Endodermal cell (in vitro differentiated cells): ENCODE results near the gene CHSY1. TPM values are rescaled to one million over a fixed set of nuclear protein-coding genes. Genes with fewer than 3 reads are reported as not detected.

Experiments
- DNase-seq: peaks from one replicate; pipeline ENCODE4 v3.0.0-alpha.2; 2017
- H3K27ac ChIP-seq: 2 replicates; pipeline ENCODE4 v1.5.1; 2013; ENCODE audit warnings: mild to moderate bottlenecking, low read depth, low read length, moderate library complexity
- H3K27me3 ChIP-seq: 2 replicates; pipeline ENCODE4 v1.6.1; 2013; ENCODE audit warnings: mild to moderate bottlenecking, low read length, moderate library complexity; ENCODE audit not compliant: insufficient read depth, control insufficient read depth, poor library complexity, severe bottlenecking
- H3K36me3 ChIP-seq: 2 replicates; pipeline ENCODE4 v1.7.0; 2013; ENCODE audit warnings: mild to moderate bottlenecking, low read length, moderate library complexity; ENCODE audit not compliant: control insufficient read depth, insufficient read depth
- H3K4me1 ChIP-seq: one replicate; pipeline ENCODE4 v1.7.0; 2013; ENCODE audit warnings: low read length; ENCODE audit not compliant: control insufficient read depth, insufficient read depth
- H3K4me3 ChIP-seq: 2 replicates; pipeline ENCODE4 v1.5.1; 2013; ENCODE audit warnings: mild to moderate bottlenecking, low read length, moderate library complexity
- H3K9ac ChIP-seq: 2 replicates; pipeline ENCODE4 v1.6.1; 2013; ENCODE audit warnings: mild to moderate bottlenecking, low read length, moderate library complexity; ENCODE audit not compliant: poor library complexity, severe bottlenecking; ENCODE audit errors: extremely low read depth
- H3K9me3 ChIP-seq: 2 replicates; pipeline ENCODE4 v1.6.1; 2013; ENCODE audit warnings: mild to moderate bottlenecking, low read length, moderate library complexity; ENCODE audit not compliant: control insufficient read depth
- H3K27ac Mint-ChIP-seq: 2 replicates; pipeline ENCODE4 v1.8.0; 2020; ENCODE audit warnings: mixed read lengths
- H3K27me3 Mint-ChIP-seq: 2 replicates; pipeline ENCODE4 v1.8.0; 2021; ENCODE audit warnings: mild to moderate bottlenecking, mixed read lengths; ENCODE audit not compliant: insufficient read depth
- H3K36me3 Mint-ChIP-seq: 2 replicates; pipeline ENCODE4 v1.8.0; 2020; ENCODE audit warnings: low read depth, mixed read lengths
- H3K4me1 Mint-ChIP-seq: 2 replicates; pipeline ENCODE4 v1.8.0; 2020; ENCODE audit warnings: mixed read lengths
- H3K4me3 Mint-ChIP-seq: 2 replicates; pipeline ENCODE4 v1.8.0; 2020; ENCODE audit warnings: mild to moderate bottlenecking, moderate library complexity, mixed read lengths
- H3K9me3 Mint-ChIP-seq: 2 replicates; pipeline ENCODE4 v1.8.0; 2020; ENCODE audit warnings: mild to moderate bottlenecking, mixed read lengths
- WGBS, 2 experiments: methylation state at CpG; one replicate each; pipeline versions ENCODE4 v1.1.5 to v1.1.7; 2013; ENCODE audit warnings: missing lambda C conversion rate in 2 of 2, mixed read lengths in 1 of 2; ENCODE audit not compliant: insufficient coverage in 1 of 2, insufficient read length in 1 of 2; 5-methylcytosine and 5-hydroxymethylcytosine counted together
- total RNA-seq, 2 donors: library from RNA; stranded (reverse); fragmentation: NEBNext Ultra II Directional in 1 of 2; extraction: Animal tissue kit (Norgen Biotek cat#: 25700) in 1 of 2; gene quantifications; 2 replicates in 1 of 2; 3 replicates in 1 of 2; pipeline ENCODE4 v1.2.1, GENCODE V29; 2021
- TF ChIP-seq, protein P1 (sequence below): fragments of 200-600 bp; sonication (generic); conservative IDR thresholded peaks from 2 replicates; pipeline ENCODE4 v1.5.0; 2021; ENCODE audit warnings: antibody characterized with exemption, mild to moderate bottlenecking

The CHSY1 gene
- total RNA-seq, 2 donors from 2014 or later: 33.3 to 39.9 TPM

DNA sequence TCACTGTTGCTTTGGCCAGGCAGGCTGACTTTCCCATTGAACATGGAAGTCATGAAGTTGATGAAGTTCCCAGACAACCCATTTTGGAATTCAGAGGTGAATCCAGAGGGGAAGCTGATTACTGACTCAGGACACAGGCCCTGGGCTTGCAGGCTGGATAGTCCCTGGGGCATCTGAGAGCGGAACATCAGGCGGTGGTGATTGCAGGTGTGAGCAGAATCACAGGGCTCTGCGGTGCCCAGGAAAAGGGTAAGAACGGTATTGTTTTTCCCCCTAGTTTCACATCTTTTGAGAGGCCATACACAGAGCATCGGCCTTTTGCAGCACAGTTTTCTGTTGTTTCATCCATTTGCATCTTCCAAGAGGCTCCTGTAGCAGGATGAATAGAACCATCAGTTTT is 104.7 kb downstream of the CHSY1 start:
- Mint-ChIP-seq H3K9me3 (no peaks in the 10 kb centered on the region), H3K4me1 (peaks cover 8% of the 10 kb centered on the region), H3K36me3 (no peaks in the 10 kb centered on the region), H3K27ac (no peak overlapping the region), H3K27me3 (no peaks in the 10 kb centered on the region), H3K4me3 (no peak overlapping the region)
- no peaks in the 10 kb centered on the region for H3K36me3 ChIP-seq
- H3K9ac ChIP-seq: no peak overlapping the region
- 75 to 83% methylated on average over 5 of the region's 5 CpGs for WGBS, 2 experiments
- H3K4me1 ChIP-seq: no peaks in the 10 kb centered on the region
- H3K27me3 ChIP-seq: no peaks in the 10 kb centered on the region
- H3K9me3 ChIP-seq: no peaks in the 10 kb centered on the region
- DNase-seq: no peak
- TF ChIP-seq, protein P1, sequence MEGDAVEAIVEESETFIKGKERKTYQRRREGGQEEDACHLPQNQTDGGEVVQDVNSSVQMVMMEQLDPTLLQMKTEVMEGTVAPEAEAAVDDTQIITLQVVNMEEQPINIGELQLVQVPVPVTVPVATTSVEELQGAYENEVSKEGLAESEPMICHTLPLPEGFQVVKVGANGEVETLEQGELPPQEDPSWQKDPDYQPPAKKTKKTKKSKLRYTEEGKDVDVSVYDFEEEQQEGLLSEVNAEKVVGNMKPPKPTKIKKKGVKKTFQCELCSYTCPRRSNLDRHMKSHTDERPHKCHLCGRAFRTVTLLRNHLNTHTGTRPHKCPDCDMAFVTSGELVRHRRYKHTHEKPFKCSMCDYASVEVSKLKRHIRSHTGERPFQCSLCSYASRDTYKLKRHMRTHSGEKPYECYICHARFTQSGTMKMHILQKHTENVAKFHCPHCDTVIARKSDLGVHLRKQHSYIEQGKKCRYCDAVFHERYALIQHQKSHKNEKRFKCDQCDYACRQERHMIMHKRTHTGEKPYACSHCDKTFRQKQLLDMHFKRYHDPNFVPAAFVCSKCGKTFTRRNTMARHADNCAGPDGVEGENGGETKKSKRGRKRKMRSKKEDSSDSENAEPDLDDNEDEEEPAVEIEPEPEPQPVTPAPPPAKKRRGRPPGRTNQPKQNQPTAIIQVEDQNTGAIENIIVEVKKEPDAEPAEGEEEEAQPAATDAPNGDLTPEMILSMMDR: no peak
- no peak overlapping the region for H3K4me3 ChIP-seq
- H3K27ac ChIP-seq: no peak overlapping the region

DNA sequence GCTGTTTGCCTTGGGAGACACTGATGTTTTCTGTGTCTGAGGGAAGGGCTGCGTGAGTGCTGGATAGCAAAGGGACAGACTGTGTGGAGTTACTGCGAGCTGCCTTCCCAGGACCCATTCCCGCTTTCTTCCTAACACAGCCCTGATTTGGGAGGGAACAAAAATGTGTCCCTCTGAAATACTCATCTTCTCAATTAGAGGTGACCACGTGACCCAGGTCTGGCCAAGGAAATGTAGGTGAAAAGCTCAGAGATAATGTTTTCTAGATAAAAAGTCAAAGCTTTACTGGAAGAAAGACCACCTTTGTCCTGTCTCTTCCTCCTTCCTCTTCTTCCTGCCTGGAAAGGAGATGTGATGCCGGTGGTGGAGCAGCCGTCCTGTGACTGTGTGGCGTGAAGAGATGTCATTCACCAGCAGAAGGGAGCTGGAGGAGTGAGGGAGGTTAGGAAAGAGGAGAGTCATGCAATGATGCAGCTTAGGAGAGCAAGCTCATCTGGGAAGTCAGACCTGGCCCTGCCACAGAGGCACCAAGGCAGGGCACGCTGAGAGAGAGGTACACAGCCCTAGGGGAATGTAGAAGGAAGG is 105.6 kb downstream of the CHSY1 start:
- Histone ChIP-seq H3K9ac (no peak overlapping the region), H3K4me1 (no peaks in the 10 kb centered on the region), H3K9me3 (no peaks in the 10 kb centered on the region), H3K27ac (no peak overlapping the region), H3K27me3 (no peaks in the 10 kb centered on the region), H3K36me3 (no peaks in the 10 kb centered on the region), H3K4me3 (no peak overlapping the region)
- H3K4me3 Mint-ChIP-seq: no peak overlapping the region
- peaks cover 8% of the 10 kb centered on the region for H3K4me1 Mint-ChIP-seq
- no peaks in the 10 kb centered on the region for H3K27me3 Mint-ChIP-seq
- 97 to 100% methylated on average over 5 to 8 of the region's 8 CpGs for WGBS, 2 experiments
- TF ChIP-seq, protein P1: no peak
- no peaks in the 10 kb centered on the region for H3K9me3 Mint-ChIP-seq
- H3K36me3 Mint-ChIP-seq: no peaks in the 10 kb centered on the region
- DNase-seq: no peak
- H3K27ac Mint-ChIP-seq: no peak overlapping the region

DNA sequence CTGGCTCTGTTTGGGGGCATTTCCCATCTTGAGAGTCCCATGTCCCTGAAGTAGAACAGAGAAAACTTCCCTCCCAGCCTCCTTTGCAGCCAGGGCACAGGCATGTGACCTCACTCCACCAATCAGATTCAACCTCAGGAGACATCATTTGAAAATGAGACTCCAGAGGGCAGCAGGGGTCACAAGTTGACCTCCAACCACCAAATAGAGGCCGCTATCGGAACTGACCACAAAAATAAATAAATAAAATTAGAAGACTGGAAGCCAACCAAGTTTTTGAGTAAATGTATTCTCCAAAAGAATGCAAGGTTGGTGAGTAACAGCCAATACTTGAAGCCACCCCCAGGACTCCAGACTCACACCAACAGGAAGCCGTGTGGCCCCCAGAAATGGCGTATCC is 106.5 kb downstream of the CHSY1 start:
- TF ChIP-seq, protein P1: no peak
- H3K9ac ChIP-seq: no peak overlapping the region
- Mint-ChIP-seq H3K4me3 (no peak overlapping the region), H3K36me3 (no peaks in the 10 kb centered on the region), H3K27ac (no peak overlapping the region), H3K9me3 (no peaks in the 10 kb centered on the region), H3K27me3 (no peaks in the 10 kb centered on the region), H3K4me1 (peaks cover 8% of the 10 kb centered on the region)
- H3K36me3 ChIP-seq: no peaks in the 10 kb centered on the region
- no peaks in the 10 kb centered on the region for H3K27me3 ChIP-seq
- H3K9me3 ChIP-seq: no peaks in the 10 kb centered on the region
- DNase-seq: peak; percentile 34
- WGBS, 2 experiments: 100% methylated on average over 4 of the region's 4 CpGs; no CpG with 5 or more reads in 1 of the 2 experiments
- H3K4me1 ChIP-seq: no peaks in the 10 kb centered on the region
- H3K4me3 ChIP-seq: no peak overlapping the region
- no peak overlapping the region for H3K27ac ChIP-seq
